Activated T-helper 2 cell treated with anti-CD3 and anti-CD28 coated beads, Interferon-gamma antibody, Interleukin-2, Interleukin-4, amounts not matched to agents 10 μg/mL and 5 μg/mL and 100 μg/mL, durations not matched to agents 14 hours and 24 hours and 36 hours (primary cell): Measurements from ENCODE around the gene ARHGAP25. TPM values are rescaled to one million over a fixed set of nuclear protein-coding genes. Genes with fewer than 3 reads are reported as not detected.
"Not testable (repeated sequence)": the region's sequence is repeated elsewhere in the genome, so short reads cannot be mapped to it uniquely, and the experiment has no call there.

Source experiments
- DNase-seq: peaks from one replicate; pipeline ENCODE4 v3.0.0; 2021; ENCODE audit warnings: low spot score
- H3K27ac Mint-ChIP-seq: one replicate; pipeline ENCODE4 v1.8.0; 2021; ENCODE audit warnings: mixed read lengths
- H3K27me3 Mint-ChIP-seq: one replicate; pipeline ENCODE4 v1.8.0; 2021; ENCODE audit warnings: low read depth, mixed read lengths
- H3K36me3 Mint-ChIP-seq: one replicate; pipeline ENCODE4 v1.8.0; 2021; ENCODE audit warnings: low read depth, mixed read lengths
- H3K4me1 Mint-ChIP-seq: one replicate; pipeline ENCODE4 v1.8.0; 2021; ENCODE audit warnings: low read depth, mixed read lengths
- H3K4me3 Mint-ChIP-seq: one replicate; pipeline ENCODE4 v1.8.0; 2021; ENCODE audit warnings: low read depth, mild to moderate bottlenecking, moderate library complexity, mixed read lengths
- H3K9me3 Mint-ChIP-seq: one replicate; pipeline ENCODE4 v1.8.0; 2021; ENCODE audit warnings: mixed read lengths
- intact Hi-C: fragments of 100-400 bp; cut with micrococcal nuclease; formaldehyde crosslinking; loops from one replicate; pipeline ENCODE4 v1.15.1; 2023
- total RNA-seq: library from RNA; stranded (reverse); gene quantifications from 2 replicates; pipeline ENCODE4 v1.2.3, GENCODE V29; 2022

Gene ARHGAP25
- total RNA-seq, 1 donor from 2014 or later, result 41.3 TPM

DNA sequence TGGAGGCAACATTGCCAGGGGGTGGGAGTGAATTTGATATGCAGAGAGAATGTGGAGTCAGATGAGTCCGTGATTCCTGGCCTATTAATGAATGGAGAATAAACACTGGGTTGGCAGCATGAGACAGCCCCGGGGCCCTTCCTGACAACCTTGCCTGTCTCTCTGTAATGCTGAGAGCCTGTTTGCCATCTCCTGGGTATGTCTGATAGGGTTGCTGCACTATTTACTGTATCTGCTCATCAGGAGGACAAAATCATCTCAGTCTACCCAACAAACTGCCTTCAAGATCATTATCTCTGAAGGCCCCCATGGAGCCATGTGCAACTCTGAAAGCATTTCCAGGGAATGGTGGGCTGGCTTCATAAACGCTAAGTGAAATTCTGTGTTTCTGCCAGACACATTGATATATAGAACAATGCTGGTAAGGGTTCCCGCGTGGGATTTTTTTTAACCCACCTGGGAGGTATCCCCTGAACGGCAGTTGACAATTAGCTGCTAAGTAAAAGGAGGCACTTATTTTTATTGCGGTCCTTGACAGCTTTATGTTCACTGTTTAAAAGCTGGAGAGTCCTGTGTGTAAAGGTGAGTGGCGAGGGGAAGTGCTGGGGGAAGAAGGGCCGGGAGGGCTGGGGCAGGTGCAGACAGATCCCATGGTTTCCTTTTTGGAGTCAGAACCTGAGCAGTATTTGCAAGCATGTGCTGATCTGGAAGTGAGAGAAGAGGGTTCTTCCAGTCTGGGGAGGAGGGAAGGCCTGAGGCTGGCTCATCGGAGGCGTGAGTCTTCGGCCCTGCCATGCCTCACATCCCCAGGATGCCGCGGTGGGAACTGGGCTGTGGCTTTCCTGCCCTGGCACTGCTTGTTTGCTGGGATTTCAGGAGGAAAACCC lies 64.8 kb downstream of the ARHGAP25 start:
- Mint-ChIP-seq H3K9me3 (no peaks in the 10 kb centered on the region), H3K36me3 (peaks cover 64% of the 10 kb centered on the region), H3K4me3 (no peak overlapping the region), H3K4me1 (peaks cover 35% of the 10 kb centered on the region), H3K27ac (no peak overlapping the region), H3K27me3 (no peaks in the 10 kb centered on the region)
- intact Hi-C loops, result loop anchor here (2.0 to 5.0 kb wide), 2 partner anchors 29 to 38 kb away; no protein-coding TSS in a partner anchor
- DNase-seq, result no peak

DNA sequence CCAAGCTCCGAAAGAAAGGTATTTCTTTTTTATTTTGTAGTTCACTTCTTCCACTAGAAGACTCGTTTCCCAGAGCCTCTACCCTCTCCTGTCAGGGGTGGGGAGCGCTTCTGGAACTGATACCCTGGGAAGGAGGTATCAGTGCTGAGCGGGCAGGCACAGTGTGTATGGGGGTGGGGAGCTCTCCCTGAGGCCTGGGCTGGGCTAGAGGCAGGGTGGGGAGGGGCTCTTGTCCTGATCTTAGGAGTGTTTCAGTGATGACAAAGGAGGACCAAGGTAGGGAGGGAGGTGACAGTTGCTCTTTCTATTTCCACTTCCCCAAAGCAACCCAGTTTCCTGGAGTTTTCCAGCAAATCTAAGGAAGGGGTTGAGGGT lies 65.4 kb downstream of the ARHGAP25 start:
- peaks cover 58% of the 10 kb centered on the region for H3K36me3 Mint-ChIP-seq
- H3K27me3 Mint-ChIP-seq, result no peaks in the 10 kb centered on the region
- peak overlapping the region; percentile 35 for H3K27ac Mint-ChIP-seq
- no peaks in the 10 kb centered on the region for H3K9me3 Mint-ChIP-seq
- peaks cover 29% of the 10 kb centered on the region for H3K4me1 Mint-ChIP-seq
- intact Hi-C loops, result no loop called here
- no peak overlapping the region for H3K4me3 Mint-ChIP-seq
- no peak for DNase-seq

- Mint-ChIP-seq H3K27me3 (no peaks in the 10 kb centered on the region), H3K4me1 (peaks cover 26% of the 10 kb centered on the region), H3K9me3 (no peaks in the 10 kb centered on the region), H3K27ac (no peak overlapping the region), H3K4me3 (no peak overlapping the region), H3K36me3 (peaks cover 53% of the 10 kb centered on the region)
- intact Hi-C loops, result no loop called here
- no peak for DNase-seq
These were observed 65.9 kb downstream of the ARHGAP25 start for GRCh38 chr2:68800517-68800916.

- H3K9me3 Mint-ChIP-seq, H3K27me3 Mint-ChIP-seq, DNase-seq, H3K27ac Mint-ChIP-seq, H3K4me3 Mint-ChIP-seq, intact Hi-C loops: not testable (repeated sequence)
- H3K36me3 Mint-ChIP-seq, result peaks cover 50% of the 10 kb centered on the region
- peaks cover 19% of the 10 kb centered on the region for H3K4me1 Mint-ChIP-seq
These were observed 67.5 kb downstream of the ARHGAP25 start for GRCh38 chr2:68802161-68802560.

GRCh38 chr2:68805025-68805424 lies 70.4 kb downstream of the ARHGAP25 start:
- DNase-seq, result peak; percentile 4
- intact Hi-C loops, result no loop called here
- Mint-ChIP-seq H3K4me1 (peaks cover 32% of the 10 kb centered on the region), H3K4me3 (no peak overlapping the region), H3K27ac (no peak overlapping the region), H3K36me3 (peaks cover 53% of the 10 kb centered on the region), H3K9me3 (no peaks in the 10 kb centered on the region), H3K27me3 (no peaks in the 10 kb centered on the region)

DNA sequence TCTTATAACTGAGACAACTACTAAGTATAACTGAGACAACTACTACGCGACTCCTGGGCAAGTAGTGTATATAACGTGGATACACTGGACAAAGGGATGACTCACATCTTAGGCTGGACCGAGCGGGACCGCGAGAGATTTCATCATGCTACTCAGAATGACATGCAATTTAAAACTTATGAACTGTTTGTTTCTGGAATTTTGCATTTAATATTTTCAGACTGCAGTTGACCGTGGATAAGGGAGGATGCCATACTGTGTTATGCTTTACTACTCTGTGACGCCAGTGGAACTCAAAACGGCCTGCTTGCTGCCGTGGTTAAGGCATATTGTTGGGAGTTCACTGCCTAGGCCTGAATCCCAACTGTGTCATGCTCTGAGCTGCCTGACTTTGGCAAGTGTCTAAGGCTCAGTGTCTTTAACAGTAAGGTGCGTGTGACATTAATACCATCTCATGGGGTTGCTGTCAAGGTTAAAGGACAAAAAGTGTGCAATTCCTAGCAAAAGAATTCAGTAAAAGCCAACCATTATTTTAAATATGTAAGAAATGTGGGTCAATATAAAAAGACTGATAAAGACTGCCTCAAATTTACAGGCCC lies 72.0 kb downstream of the ARHGAP25 start:
- Mint-ChIP-seq H3K27ac (no peak overlapping the region), H3K27me3 (no peaks in the 10 kb centered on the region), H3K36me3 (peaks cover 55% of the 10 kb centered on the region), H3K4me3 (no peak overlapping the region), H3K4me1 (peaks cover 28% of the 10 kb centered on the region), H3K9me3 (no peaks in the 10 kb centered on the region)
- peak; percentile 5 for DNase-seq
- intact Hi-C loops, result no loop called here

GRCh38 chr2:68807821-68808266 lies 73.2 kb downstream of the ARHGAP25 start:
- no peaks in the 10 kb centered on the region for H3K27me3 Mint-ChIP-seq
- intact Hi-C loops, result no loop called here
- H3K36me3 Mint-ChIP-seq, result peaks cover 63% of the 10 kb centered on the region
- H3K4me3 Mint-ChIP-seq, result no peak overlapping the region
- H3K4me1 Mint-ChIP-seq, result peaks cover 27% of the 10 kb centered on the region
- DNase-seq, result peak; percentile 5
- H3K9me3 Mint-ChIP-seq, result no peaks in the 10 kb centered on the region
- no peak overlapping the region for H3K27ac Mint-ChIP-seq

GRCh38 chr2:68809324-68810240 lies 75.0 kb downstream of the ARHGAP25 start:
- DNase-seq, result peak; percentile 6
- peaks cover 75% of the 10 kb centered on the region for H3K36me3 Mint-ChIP-seq
- H3K9me3 Mint-ChIP-seq, result no peaks in the 10 kb centered on the region
- intact Hi-C loops, result loop anchor here (2.0 kb wide), 1 partner anchor 19 kb away; no protein-coding TSS in a partner anchor
- peaks cover 27% of the 10 kb centered on the region for H3K4me1 Mint-ChIP-seq
- no peak overlapping the region for H3K4me3 Mint-ChIP-seq
- peak overlapping the region; percentile 26 for H3K27ac Mint-ChIP-seq
- H3K27me3 Mint-ChIP-seq, result no peaks in the 10 kb centered on the region

DNA sequence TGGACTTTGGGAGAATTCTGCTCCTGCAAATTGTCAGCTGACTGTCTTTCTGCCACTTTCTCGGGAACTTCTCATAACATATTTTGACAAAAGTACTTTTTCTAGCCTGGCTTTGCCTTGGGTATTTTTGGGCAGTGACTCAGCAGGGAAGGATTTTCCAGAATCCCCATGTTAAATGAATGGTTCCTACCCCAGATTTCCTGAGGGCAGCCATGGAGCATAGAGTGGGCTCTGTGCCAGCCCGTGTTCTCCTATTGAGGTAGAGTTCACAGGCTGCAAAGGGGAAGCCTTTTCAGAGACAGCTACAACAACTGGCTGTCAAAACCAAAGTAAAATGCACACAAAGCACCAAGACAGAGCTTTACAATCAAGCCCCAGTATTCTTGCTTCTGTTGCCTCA lies 76.8 kb downstream of the ARHGAP25 start:
- H3K4me3 Mint-ChIP-seq, result no peak overlapping the region
- H3K4me1 Mint-ChIP-seq, result peaks cover 22% of the 10 kb centered on the region
- DNase-seq, result no peak
- intact Hi-C loops, result loop anchor here (2.0 kb wide), 1 partner anchor 17 kb away; no protein-coding TSS in a partner anchor
- H3K27me3 Mint-ChIP-seq, result no peaks in the 10 kb centered on the region
- H3K27ac Mint-ChIP-seq, result peak overlapping the region; percentile 8
- H3K9me3 Mint-ChIP-seq, result no peaks in the 10 kb centered on the region
- H3K36me3 Mint-ChIP-seq, result peaks cover 87% of the 10 kb centered on the region

DNA sequence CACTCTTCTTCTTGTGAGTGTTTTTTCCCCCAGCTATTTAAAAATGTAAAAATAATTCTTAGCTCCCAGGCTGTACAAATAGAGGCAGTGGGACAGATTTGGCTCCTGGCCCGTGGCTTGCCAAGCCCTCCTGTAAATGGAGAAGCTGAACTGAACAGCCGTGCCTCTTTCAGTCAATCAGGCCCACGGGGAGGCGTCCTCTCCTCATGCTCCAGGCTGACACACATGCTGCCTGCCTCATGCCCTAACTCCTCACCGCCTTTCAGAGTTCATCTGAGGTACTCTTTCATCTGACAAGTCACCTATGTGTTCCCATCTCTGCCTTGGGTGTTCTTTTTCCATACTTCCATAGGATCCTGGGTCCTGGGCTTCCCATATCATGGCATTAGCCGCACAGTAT lies 77.6 kb downstream of the ARHGAP25 start:
- peaks cover 81% of the 10 kb centered on the region for H3K36me3 Mint-ChIP-seq
- H3K27ac Mint-ChIP-seq, result no peak overlapping the region
- H3K9me3 Mint-ChIP-seq, result no peaks in the 10 kb centered on the region
- DNase-seq, result no peak
- no peak overlapping the region for H3K4me3 Mint-ChIP-seq
- H3K4me1 Mint-ChIP-seq, result peaks cover 20% of the 10 kb centered on the region
- H3K27me3 Mint-ChIP-seq, result no peaks in the 10 kb centered on the region
- intact Hi-C loops, result no loop called here

DNA sequence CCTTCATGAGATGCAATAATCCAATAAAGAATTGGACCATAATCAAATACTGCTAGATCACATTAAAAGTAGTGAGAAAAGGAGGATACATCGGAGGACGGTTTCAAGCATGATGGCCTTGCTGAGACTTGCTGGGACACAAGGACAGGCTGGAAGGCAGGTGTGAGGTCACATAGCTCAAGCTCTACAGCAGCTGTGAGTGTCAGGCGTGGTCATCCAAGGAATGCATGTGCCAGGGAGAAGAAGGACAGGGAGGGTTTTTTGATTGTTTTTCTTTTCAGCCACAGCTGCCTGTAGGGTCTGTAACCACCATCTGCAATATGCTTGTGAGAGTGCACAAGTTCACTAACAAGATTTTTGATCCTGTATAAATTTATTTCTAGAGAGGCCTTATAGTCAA lies 79.0 kb downstream of the ARHGAP25 start:
- Mint-ChIP-seq H3K36me3 (peaks cover 79% of the 10 kb centered on the region), H3K27ac (no peak overlapping the region), H3K27me3 (no peaks in the 10 kb centered on the region), H3K4me3 (no peak overlapping the region), H3K4me1 (peaks cover 11% of the 10 kb centered on the region), H3K9me3 (no peaks in the 10 kb centered on the region)
- no peak for DNase-seq
- intact Hi-C loops, result no loop called here

- H3K36me3 Mint-ChIP-seq, result peaks cover 80% of the 10 kb centered on the region
- H3K4me1 Mint-ChIP-seq, result no peaks in the 10 kb centered on the region
- no peak overlapping the region for H3K4me3 Mint-ChIP-seq
- H3K9me3 Mint-ChIP-seq, result no peaks in the 10 kb centered on the region
- intact Hi-C loops, result no loop called here
- no peak for DNase-seq
- H3K27me3 Mint-ChIP-seq, result no peaks in the 10 kb centered on the region
- peak overlapping the region; percentile 63 for H3K27ac Mint-ChIP-seq
These were observed 82.7 kb downstream of the ARHGAP25 start for GRCh38 chr2:68817306-68817705.
